Astrocyte (in vitro differentiated cells and primary cell): Measurements from ENCODE around the gene GAB2.

Experiments
- CTCF ChIP-seq: IDR thresholded peaks from 2 replicates; pipeline ENCODE4 v1.5.1; 2011; ENCODE audit warnings: low read depth, mild to moderate bottlenecking, inconsistent platforms, low read length, moderate library complexity; ENCODE audit not compliant: insufficient read depth
- EZH2 ChIP-seq: IDR thresholded peaks from 2 replicates; pipeline ENCODE4 v1.6.1; 2012; ENCODE audit warnings: mild to moderate bottlenecking, low read length, inconsistent platforms; ENCODE audit not compliant: insufficient read depth

- TF ChIP-seq CTCF (no peak), EZH2 (no peak)
These were observed 11.8 kb downstream of the GAB2 start for GRCh38 chr11:78405805-78406204.
